Prostate gland (tissue), 2 donors: ENCODE data around the gene PRKAG3.

Experiments
- POLR2A ChIP-seq: fragments of 450-650 bp; IDR thresholded peaks from one replicate; pipeline ENCODE4 v1.6.1; 2016; ENCODE audit warnings: antibody characterized with exemption, mild to moderate bottlenecking
- POLR2AphosphoS5 ChIP-seq: sonication (generic); formaldehyde crosslinking; IDR thresholded peaks from one replicate; pipeline ENCODE4 v1.6.1; 2017; ENCODE audit warnings: antibody characterized with exemption
- TF ChIP-seq, protein P1 (sequence below), 4 experiments: fragments of 200-600 bp in 2 of 4; fragments of 450-650 bp in 2 of 4; sonication (generic) in 2 of 4; IDR thresholded peaks; 1 replicate in 3 of 4; 2 replicates in 1 of 4; pipeline ENCODE4 v1.5.1; 2016 to 2019; ENCODE audit warnings: antibody characterized with exemption in 4 of 4, mild to moderate bottlenecking in 2 of 4, moderate library complexity in 2 of 4

DNA sequence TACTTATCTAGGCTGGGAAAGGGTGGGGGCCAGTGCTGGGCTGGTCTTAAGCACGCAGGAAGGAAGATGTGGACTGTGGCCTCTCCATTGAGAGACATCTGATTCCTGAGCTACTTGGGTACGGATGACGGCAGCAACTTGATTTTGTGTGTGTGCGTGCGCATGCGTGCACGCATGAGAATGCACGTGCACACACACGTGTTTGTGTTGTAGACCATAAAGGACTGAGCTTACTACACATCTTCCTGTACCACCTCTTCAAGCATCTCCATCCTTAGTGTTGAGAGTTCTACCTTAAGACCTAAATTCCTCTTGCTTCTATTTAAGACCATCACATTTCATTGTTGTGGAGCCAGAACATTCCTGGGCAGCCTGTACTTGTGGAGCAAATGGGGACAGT lies 37.5 kb upstream of the PRKAG3 start:
- TF ChIP-seq POLR2A (no peak), POLR2AphosphoS5 (no peak)
- TF ChIP-seq, protein P1, sequence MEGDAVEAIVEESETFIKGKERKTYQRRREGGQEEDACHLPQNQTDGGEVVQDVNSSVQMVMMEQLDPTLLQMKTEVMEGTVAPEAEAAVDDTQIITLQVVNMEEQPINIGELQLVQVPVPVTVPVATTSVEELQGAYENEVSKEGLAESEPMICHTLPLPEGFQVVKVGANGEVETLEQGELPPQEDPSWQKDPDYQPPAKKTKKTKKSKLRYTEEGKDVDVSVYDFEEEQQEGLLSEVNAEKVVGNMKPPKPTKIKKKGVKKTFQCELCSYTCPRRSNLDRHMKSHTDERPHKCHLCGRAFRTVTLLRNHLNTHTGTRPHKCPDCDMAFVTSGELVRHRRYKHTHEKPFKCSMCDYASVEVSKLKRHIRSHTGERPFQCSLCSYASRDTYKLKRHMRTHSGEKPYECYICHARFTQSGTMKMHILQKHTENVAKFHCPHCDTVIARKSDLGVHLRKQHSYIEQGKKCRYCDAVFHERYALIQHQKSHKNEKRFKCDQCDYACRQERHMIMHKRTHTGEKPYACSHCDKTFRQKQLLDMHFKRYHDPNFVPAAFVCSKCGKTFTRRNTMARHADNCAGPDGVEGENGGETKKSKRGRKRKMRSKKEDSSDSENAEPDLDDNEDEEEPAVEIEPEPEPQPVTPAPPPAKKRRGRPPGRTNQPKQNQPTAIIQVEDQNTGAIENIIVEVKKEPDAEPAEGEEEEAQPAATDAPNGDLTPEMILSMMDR (IDR thresholded peaks at IDR 0.05): no peak
